NCI-H2227 treated with DMSO at 0.1 percent for 48 hours (cell line): ENCODE data around the gene DLL1.
A peak's percentile ranks its signal among the peaks of the same experiment; 100 is the strongest.

Source experiments
- DNase-seq: peaks from one replicate; lab custom pipeline; 2025; lab: John Stamatoyannopoulos, UW

Gene DLL1

GRCh38 chr6:170249817-170250216 lies 41.1 kb downstream of the DLL1 start:
- no peak for DNase-seq

GRCh38 chr6:170248861-170249600 lies 41.8 kb downstream of the DLL1 start:
- DNase-seq, result no peak

- no peak for DNase-seq
These were observed 42.6 kb downstream of the DLL1 start for GRCh38 chr6:170248111-170248805.

- DNase-seq, result no peak
These were observed 43.6 kb downstream of the DLL1 start for GRCh38 chr6:170247178-170247701.

GRCh38 chr6:170245475-170245992 lies 45.3 kb downstream of the DLL1 start:
- no peak for DNase-seq

GRCh38 chr6:170244721-170245474 lies 46.0 kb downstream of the DLL1 start:
- no peak for DNase-seq

GRCh38 chr6:170243791-170244291 lies 47.0 kb downstream of the DLL1 start:
- DNase-seq, result peak; percentile 53

GRCh38 chr6:170243386-170243785 lies 47.5 kb downstream of the DLL1 start:
- peak; percentile 30 for DNase-seq

- no peak for DNase-seq
These were observed 51.9 kb downstream of the DLL1 start for GRCh38 chr6:170238741-170239565.

GRCh38 chr6:170237999-170238740 lies 52.7 kb downstream of the DLL1 start:
- DNase-seq, result no peak

- no peak for DNase-seq
These were observed 54.6 kb downstream of the DLL1 start for GRCh38 chr6:170236131-170236836.

- DNase-seq, result no peak
These were observed 55.3 kb downstream of the DLL1 start for GRCh38 chr6:170235391-170236125.

- DNase-seq, result no peak
These were observed 56.5 kb downstream of the DLL1 start for GRCh38 chr6:170234419-170234818.

- no peak for DNase-seq
These were observed 57.3 kb downstream of the DLL1 start for GRCh38 chr6:170233286-170234205.
